SK-N-SH treated with all-trans-retinoic acid at 6 μM for 48 hours (cell line): ENCODE data around the gene ZNF469.

Source experiments
- ATAC-seq: fragments of 200-7000 bp; cut with Tn5 transposase; 3 replicates; pipeline ENCODE4 v1.9.1; 2020; ENCODE audit warnings: mild to moderate bottlenecking, moderate library complexity
- ARNTL ChIP-seq: fragments of 450-650 bp; formaldehyde crosslinking; IDR thresholded peaks from 2 replicates; pipeline ENCODE4 v1.5.0; 2020; ENCODE audit warnings: low read depth, mild to moderate bottlenecking, moderate library complexity, borderline replicate concordance
- BACH2 ChIP-seq: fragments of 250-450 bp; sonication (Bioruptor Pico); IDR thresholded peaks from 2 replicates; pipeline ENCODE4 v1.9.0; 2021; ENCODE audit warnings: mild to moderate bottlenecking, borderline replicate concordance
- CSDC2 ChIP-seq: fragments of 250-450 bp; sonication (Bioruptor Pico); IDR thresholded peaks from 2 replicates; pipeline ENCODE4 v1.5.0; 2020; ENCODE audit warnings: mild to moderate bottlenecking, moderate library complexity
- CSRNP3 ChIP-seq: fragments of 250-450 bp; sonication (Bioruptor Pico); IDR thresholded peaks from 2 replicates; pipeline ENCODE4 v1.5.1; 2021; ENCODE audit warnings: mild to moderate bottlenecking, moderate library complexity
- ESRRG ChIP-seq: fragments of 250-450 bp; sonication (Bioruptor Pico); IDR thresholded peaks from 2 replicates; pipeline ENCODE4 v1.6.1; 2021; ENCODE audit warnings: mild to moderate bottlenecking
- GLIS3 ChIP-seq: fragments of 250-450 bp; sonication (Bioruptor Pico); IDR thresholded peaks from 2 replicates; pipeline ENCODE4 v1.5.0; 2020; ENCODE audit warnings: mild to moderate bottlenecking, moderate library complexity
- ISL1 ChIP-seq: fragments of 250-450 bp; sonication (Bioruptor Pico); IDR thresholded peaks from 2 replicates; pipeline ENCODE4 v2.1.2; 2022; ENCODE audit warnings: mild to moderate bottlenecking, moderate library complexity
- OSR1 ChIP-seq: fragments of 250-450 bp; sonication (Bioruptor Pico); IDR thresholded peaks from 2 replicates; pipeline ENCODE4 v1.8.0; 2022; ENCODE audit warnings: moderate library complexity, mild to moderate bottlenecking, inconsistent platforms
- PATZ1 ChIP-seq: fragments of 250-450 bp; sonication (Bioruptor Pico); IDR thresholded peaks from 2 replicates; pipeline ENCODE4 v1.8.0; 2020; ENCODE audit warnings: mild to moderate bottlenecking, moderate library complexity, borderline replicate concordance
- POU6F1 ChIP-seq: fragments of 250-450 bp; sonication (Bioruptor Pico); IDR thresholded peaks from 2 replicates; pipeline ENCODE4 v1.8.0; 2021; ENCODE audit warnings: low read depth, mild to moderate bottlenecking, moderate library complexity, borderline replicate concordance
- PPARA ChIP-seq: fragments of 250-450 bp; sonication (Bioruptor Pico); IDR thresholded peaks from 2 replicates; pipeline ENCODE4 v1.5.0; 2020; ENCODE audit warnings: mild to moderate bottlenecking, borderline replicate concordance
- RARB ChIP-seq: fragments of 250-450 bp; sonication (Bioruptor Pico); IDR thresholded peaks from 2 replicates; pipeline ENCODE4 v1.8.0; 2021; ENCODE audit warnings: mild to moderate bottlenecking, moderate library complexity
- TCF4 ChIP-seq: fragments of 250-450 bp; sonication (Bioruptor Pico); IDR thresholded peaks from 2 replicates; pipeline ENCODE4 v1.8.0; 2021; ENCODE audit warnings: mild to moderate bottlenecking, moderate library complexity, borderline replicate concordance
- TOX ChIP-seq: fragments of 250-450 bp; sonication (Bioruptor Pico); IDR thresholded peaks from 2 replicates; pipeline ENCODE4 v1.8.0; 2021; ENCODE audit warnings: mild to moderate bottlenecking, moderate library complexity, borderline replicate concordance
- TSHZ2 ChIP-seq: fragments of 250-450 bp; sonication (Bioruptor Pico); IDR thresholded peaks from 2 replicates; pipeline ENCODE4 v1.5.0; 2020; ENCODE audit warnings: mild to moderate bottlenecking, moderate library complexity
- ZC3H10 ChIP-seq: fragments of 250-450 bp; sonication (Bioruptor Pico); IDR thresholded peaks from 2 replicates; pipeline ENCODE4 v1.5.1; 2021; ENCODE audit warnings: mild to moderate bottlenecking, moderate library complexity
- ZNF565 ChIP-seq: fragments of 450-650 bp; formaldehyde crosslinking; conservative IDR thresholded peaks from 2 replicates; pipeline ENCODE4 v1.5.0; 2020; ENCODE audit warnings: low read depth, mild to moderate bottlenecking, moderate library complexity
- ZNF70 ChIP-seq: fragments of 450-650 bp; formaldehyde crosslinking; IDR thresholded peaks from 2 replicates; pipeline ENCODE4 v1.5.0; 2020; ENCODE audit warnings: mild to moderate bottlenecking, moderate library complexity
- ZNF8 ChIP-seq: fragments of 450-650 bp; formaldehyde crosslinking; IDR thresholded peaks from 2 replicates; pipeline ENCODE4 v1.5.0; 2020; ENCODE audit warnings: mild to moderate bottlenecking, moderate library complexity

ZNF469 gene

GRCh38 chr16:88377961-88378360, 4.8 kb upstream of the ZNF469 start (continued):
- TF ChIP-seq POU6F1 = no peak
- TF ChIP-seq ZNF70 (CRISPR knock-in tag) = no peak
- no peak for TF ChIP-seq PATZ1 (CRISPR knock-in tag)
- TF ChIP-seq ZC3H10 = no peak

GRCh38 chr16:88378401-88378800, 4.4 kb upstream of the ZNF469 start:
- no peak for ATAC-seq
- TF ChIP-seq TCF4 (no peak), ESRRG (no peak), ZNF70 (CRISPR knock-in tag) (no peak), ZC3H10 (no peak), TSHZ2 (CRISPR knock-in tag) (no peak), PPARA (CRISPR knock-in tag) (no peak), CSRNP3 (no peak), BACH2 (CRISPR knock-in tag) (no peak), OSR1 (CRISPR knock-in tag) (no peak), GLIS3 (CRISPR knock-in tag) (no peak), CSDC2 (CRISPR knock-in tag) (no peak), PATZ1 (CRISPR knock-in tag) (no peak), ISL1 (CRISPR knock-in tag) (no peak), ARNTL (no peak), RARB (CRISPR knock-in tag) (no peak)

GRCh38 chr16:88378836-88379693, 3.7 kb upstream of the ZNF469 start:
- ATAC-seq = no peak
- no peak for TF ChIP-seq ZNF565 (CRISPR knock-in tag)
- TF ChIP-seq ZNF8 = no peak
- TF ChIP-seq TOX (CRISPR knock-in tag) = no peak
- no peak for TF ChIP-seq POU6F1
- TF ChIP-seq TCF4 = no peak
